K562 (cell line): ENCODE data around the gene LYST. TPM values are rescaled to one million over a fixed set of nuclear protein-coding genes. Genes with fewer than 3 reads are reported as not detected.

Experiments
- ATF7 ChIP-seq: fragments of 450-650 bp; IDR thresholded peaks from 2 replicates; pipeline ENCODE4 v1.7.1; 2014; ENCODE audit warnings: mild to moderate bottlenecking, moderate library complexity
- CHD1 ChIP-seq: fragments of 200-600 bp; sonication (generic); IDR thresholded peaks from one replicate; pipeline ENCODE4 v1.6.1; 2012; ENCODE audit warnings: mild to moderate bottlenecking, moderate library complexity, low read length, inconsistent platforms
- FOXK1 ChIP-seq: sonication (generic); formaldehyde crosslinking; IDR thresholded peaks from 2 replicates; pipeline ENCODE4 v1.8.0; 2022; ENCODE audit warnings: missing genetic modification reagents, mild to moderate bottlenecking, borderline replicate concordance
- GABPB1 ChIP-seq: sonication (generic); formaldehyde crosslinking; IDR thresholded peaks from 2 replicates; pipeline ENCODE4 v1.8.0; 2022; ENCODE audit warnings: mild to moderate bottlenecking, missing genetic modification reagents
- HIVEP1 ChIP-seq: fragments of 250-450 bp; sonication (Bioruptor Pico); IDR thresholded peaks from 2 replicates; pipeline ENCODE4 v1.4.0; 2020; ENCODE audit warnings: mild to moderate bottlenecking
- HMG20B ChIP-seq: fragments of 250-450 bp; sonication (Bioruptor Pico); IDR thresholded peaks from 2 replicates; pipeline ENCODE4 v1.5.0; 2021; ENCODE audit warnings: mild to moderate bottlenecking
- MTA3 ChIP-seq: fragments of 450-650 bp; formaldehyde crosslinking; IDR thresholded peaks from 2 replicates; pipeline ENCODE4 v1.6.1; 2017; ENCODE audit warnings: mild to moderate bottlenecking, borderline replicate concordance
- RFX7 ChIP-seq: fragments of 250-450 bp; sonication (Bioruptor Pico); IDR thresholded peaks from 2 replicates; pipeline ENCODE4 v1.5.1; 2021; ENCODE audit warnings: mild to moderate bottlenecking
- SMAD1 ChIP-seq: fragments of 150-350 bp; IDR thresholded peaks from 2 replicates; pipeline ENCODE4 v1.6.1; 2014; ENCODE audit warnings: low read length, low read depth; ENCODE audit not compliant: partially characterized antibody
- XRCC3 ChIP-seq: fragments of 450-650 bp; IDR thresholded peaks from 2 replicates; pipeline ENCODE4 v1.6.1; 2017; ENCODE audit warnings: mild to moderate bottlenecking, moderate library complexity
- ZZZ3 ChIP-seq: fragments of 450-650 bp; IDR thresholded peaks from 2 replicates; pipeline ENCODE4 v1.6.1; 2016; ENCODE audit warnings: antibody characterized with exemption, mild to moderate bottlenecking, moderate library complexity
- polyA plus RNA-seq, 8 experiments: library from polyadenylated mRNA; depleted of rRNA in 4 of 8; stranded (reverse) in 5 of 8; unstranded in 3 of 8; fragments of >200 nt; fragmentation: Nextera tagmentation in 2 of 8; fragmentation: Illumina TruSeq in 1 of 8; extraction: Ambion mirVana in 2 of 8; extraction: Trizol in 1 of 8; gene quantifications; 2 replicates each; pipeline versions ENCODE4 v1.2.1 to v1.2.3, GENCODE V29; 2011 to 2014; ENCODE audit warnings: inconsistent platforms in 1 of 8, missing spikeins in 1 of 8
- total RNA-seq, 7 experiments: library from RNA; depleted of rRNA in 6 of 7; stranded (reverse); fragments of >200 nt in 6 of 7; fragmentation: Illumina TruSeq in 2 of 7; extraction: Trizol in 2 of 7; gene quantifications; 2 replicates each; pipeline versions ENCODE4 v1.2.1 to v1.2.3, GENCODE V29; 2011 to 2021; ENCODE audit warnings: low replicate concordance in 1 of 7
- TF ChIP-seq, protein P1 (sequence below), 3 experiments: fragments of 200-800 bp in 1 of 3; fragments of 250-450 bp in 1 of 3; fragments of 450-650 bp in 1 of 3; sonication (Bioruptor Pico) in 1 of 3; sonication (Bioruptor generic) in 1 of 3; formaldehyde crosslinking in 1 of 3; IDR thresholded peaks; 2 replicates each; pipeline versions ENCODE4 v1.6.1 to v1.8.0; 2016 to 2022; ENCODE audit warnings: mild to moderate bottlenecking in 2 of 3, missing genetic modification characterization in 2 of 3, missing compliant biosample characterization in 1 of 3, moderate library complexity in 1 of 3
- TF ChIP-seq, protein P2 (sequence below): sonication (generic); formaldehyde crosslinking; IDR thresholded peaks from 2 replicates; pipeline ENCODE4 v1.8.1; 2023; ENCODE audit warnings: missing genetic modification reagents, mild to moderate bottlenecking, borderline replicate concordance
- TF ChIP-seq, protein P3 (sequence below): fragments of 250-450 bp; sonication (Bioruptor Pico); IDR thresholded peaks from 2 replicates; pipeline ENCODE4 v1.8.0; 2021; ENCODE audit warnings: moderate library complexity, mild to moderate bottlenecking, inconsistent platforms
- TF ChIP-seq, protein P4 (sequence below): fragments of 150-350 bp; IDR thresholded peaks from 2 replicates; pipeline ENCODE4 v1.6.1; 2014; ENCODE audit warnings: low read depth, mild to moderate bottlenecking, low read length, borderline replicate concordance

LYST gene
- total and polyA plus RNA-seq, 9 of the 15 experiments (the other 6 are each of a cell fraction or from before 2014, with no cell fraction given), result 0.73 to 2.4 (median 1.4) TPM

DNA sequence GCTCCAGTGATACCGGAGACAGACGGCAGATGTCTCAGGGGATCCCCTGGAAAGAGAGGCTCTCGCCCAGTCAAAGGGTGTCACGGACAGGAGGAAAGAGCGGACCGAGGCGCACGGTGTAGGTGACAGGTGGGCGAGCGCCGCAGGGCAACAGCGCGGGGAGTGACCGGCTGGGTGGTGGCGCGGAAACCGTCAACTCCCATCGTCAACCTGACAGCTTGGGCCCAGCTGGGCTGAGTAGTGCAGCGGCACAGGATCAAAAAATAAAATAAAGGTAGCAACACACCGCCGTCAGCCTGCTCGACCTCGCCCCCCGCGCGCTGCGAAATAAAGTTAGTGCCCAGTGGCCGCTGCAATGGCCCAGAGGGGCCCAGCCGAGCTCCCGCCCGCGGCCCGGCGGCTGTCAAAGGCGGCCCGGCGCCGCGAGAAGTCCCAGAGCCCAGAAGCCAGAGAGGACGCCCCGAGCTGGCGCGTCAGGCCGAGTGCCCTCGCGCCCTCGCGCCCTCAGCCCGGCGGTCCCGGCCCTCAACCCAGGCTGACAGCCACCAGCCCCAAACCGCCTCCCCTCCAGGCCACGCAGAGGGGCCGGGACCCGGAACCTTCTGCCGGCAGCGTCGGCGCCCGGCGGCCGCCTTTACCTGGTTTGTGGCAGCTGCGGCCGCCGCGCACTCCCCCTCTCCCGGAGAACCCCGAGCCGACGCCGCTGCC lies at the start of gene LYST (continued):
- TF ChIP-seq, protein P1, sequence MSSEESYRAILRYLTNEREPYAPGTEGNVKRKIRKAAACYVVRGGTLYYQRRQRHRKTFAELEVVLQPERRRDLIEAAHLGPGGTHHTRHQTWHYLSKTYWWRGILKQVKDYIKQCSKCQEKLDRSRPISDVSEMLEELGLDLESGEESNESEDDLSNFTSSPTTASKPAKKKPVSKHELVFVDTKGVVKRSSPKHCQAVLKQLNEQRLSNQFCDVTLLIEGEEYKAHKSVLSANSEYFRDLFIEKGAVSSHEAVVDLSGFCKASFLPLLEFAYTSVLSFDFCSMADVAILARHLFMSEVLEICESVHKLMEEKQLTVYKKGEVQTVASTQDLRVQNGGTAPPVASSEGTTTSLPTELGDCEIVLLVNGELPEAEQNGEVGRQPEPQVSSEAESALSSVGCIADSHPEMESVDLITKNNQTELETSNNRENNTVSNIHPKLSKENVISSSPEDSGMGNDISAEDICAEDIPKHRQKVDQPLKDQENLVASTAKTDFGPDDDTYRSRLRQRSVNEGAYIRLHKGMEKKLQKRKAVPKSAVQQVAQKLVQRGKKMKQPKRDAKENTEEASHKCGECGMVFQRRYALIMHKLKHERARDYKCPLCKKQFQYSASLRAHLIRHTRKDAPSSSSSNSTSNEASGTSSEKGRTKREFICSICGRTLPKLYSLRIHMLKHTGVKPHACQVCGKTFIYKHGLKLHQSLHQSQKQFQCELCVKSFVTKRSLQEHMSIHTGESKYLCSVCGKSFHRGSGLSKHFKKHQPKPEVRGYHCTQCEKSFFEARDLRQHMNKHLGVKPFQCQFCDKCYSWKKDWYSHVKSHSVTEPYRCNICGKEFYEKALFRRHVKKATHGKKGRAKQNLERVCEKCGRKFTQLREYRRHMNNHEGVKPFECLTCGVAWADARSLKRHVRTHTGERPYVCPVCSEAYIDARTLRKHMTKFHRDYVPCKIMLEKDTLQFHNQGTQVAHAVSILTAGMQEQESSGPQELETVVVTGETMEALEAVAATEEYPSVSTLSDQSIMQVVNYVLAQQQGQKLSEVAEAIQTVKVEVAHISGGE (CRISPR knock-in tag; IDR thresholded peaks at IDR 0.05), result peak in 1 of 3 experiments; percentile 82; a peak in 2 of 6 replicates
- TF ChIP-seq RFX7 (CRISPR knock-in tag) (no peak), GABPB1 (CRISPR knock-in tag) (0 out of 2 replicates have a peak, but pooled peaks have one; percentile 33), CHD1 (no peak), HMG20B (CRISPR knock-in tag) (no peak), ZZZ3 (no peak), FOXK1 (CRISPR knock-in tag) (peak; percentile 78; the same call in 1 of the 2 replicates), ATF7 (peak; percentile 13; the same call in 1 of the 2 replicates), MTA3 (no peak; the same call in 1 of the 2 replicates), HIVEP1 (no peak), XRCC3 (no peak), SMAD1 (no peak)
- TF ChIP-seq, protein P2, sequence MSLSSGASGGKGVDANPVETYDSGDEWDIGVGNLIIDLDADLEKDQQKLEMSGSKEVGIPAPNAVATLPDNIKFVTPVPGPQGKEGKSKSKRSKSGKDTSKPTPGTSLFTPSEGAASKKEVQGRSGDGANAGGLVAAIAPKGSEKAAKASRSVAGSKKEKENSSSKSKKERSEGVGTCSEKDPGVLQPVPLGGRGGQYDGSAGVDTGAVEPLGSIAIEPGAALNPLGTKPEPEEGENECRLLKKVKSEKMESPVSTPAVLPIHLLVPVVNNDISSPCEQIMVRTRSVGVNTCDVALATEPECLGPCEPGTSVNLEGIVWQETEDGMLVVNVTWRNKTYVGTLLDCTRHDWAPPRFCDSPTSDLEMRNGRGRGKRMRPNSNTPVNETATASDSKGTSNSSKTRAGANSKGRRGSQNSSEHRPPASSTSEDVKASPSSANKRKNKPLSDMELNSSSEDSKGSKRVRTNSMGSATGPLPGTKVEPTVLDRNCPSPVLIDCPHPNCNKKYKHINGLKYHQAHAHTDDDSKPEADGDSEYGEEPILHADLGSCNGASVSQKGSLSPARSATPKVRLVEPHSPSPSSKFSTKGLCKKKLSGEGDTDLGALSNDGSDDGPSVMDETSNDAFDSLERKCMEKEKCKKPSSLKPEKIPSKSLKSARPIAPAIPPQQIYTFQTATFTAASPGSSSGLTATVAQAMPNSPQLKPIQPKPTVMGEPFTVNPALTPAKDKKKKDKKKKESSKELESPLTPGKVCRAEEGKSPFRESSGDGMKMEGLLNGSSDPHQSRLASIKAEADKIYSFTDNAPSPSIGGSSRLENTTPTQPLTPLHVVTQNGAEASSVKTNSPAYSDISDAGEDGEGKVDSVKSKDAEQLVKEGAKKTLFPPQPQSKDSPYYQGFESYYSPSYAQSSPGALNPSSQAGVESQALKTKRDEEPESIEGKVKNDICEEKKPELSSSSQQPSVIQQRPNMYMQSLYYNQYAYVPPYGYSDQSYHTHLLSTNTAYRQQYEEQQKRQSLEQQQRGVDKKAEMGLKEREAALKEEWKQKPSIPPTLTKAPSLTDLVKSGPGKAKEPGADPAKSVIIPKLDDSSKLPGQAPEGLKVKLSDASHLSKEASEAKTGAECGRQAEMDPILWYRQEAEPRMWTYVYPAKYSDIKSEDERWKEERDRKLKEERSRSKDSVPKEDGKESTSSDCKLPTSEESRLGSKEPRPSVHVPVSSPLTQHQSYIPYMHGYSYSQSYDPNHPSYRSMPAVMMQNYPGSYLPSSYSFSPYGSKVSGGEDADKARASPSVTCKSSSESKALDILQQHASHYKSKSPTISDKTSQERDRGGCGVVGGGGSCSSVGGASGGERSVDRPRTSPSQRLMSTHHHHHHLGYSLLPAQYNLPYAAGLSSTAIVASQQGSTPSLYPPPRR (CRISPR knock-in tag), result no peak
- TF ChIP-seq, protein P3, sequence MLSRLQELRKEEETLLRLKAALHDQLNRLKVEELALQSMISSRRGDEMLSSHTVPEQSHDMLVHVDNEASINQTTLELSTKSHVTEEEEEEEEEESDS (CRISPR knock-in tag), result no peak
- TF ChIP-seq, protein P4, sequence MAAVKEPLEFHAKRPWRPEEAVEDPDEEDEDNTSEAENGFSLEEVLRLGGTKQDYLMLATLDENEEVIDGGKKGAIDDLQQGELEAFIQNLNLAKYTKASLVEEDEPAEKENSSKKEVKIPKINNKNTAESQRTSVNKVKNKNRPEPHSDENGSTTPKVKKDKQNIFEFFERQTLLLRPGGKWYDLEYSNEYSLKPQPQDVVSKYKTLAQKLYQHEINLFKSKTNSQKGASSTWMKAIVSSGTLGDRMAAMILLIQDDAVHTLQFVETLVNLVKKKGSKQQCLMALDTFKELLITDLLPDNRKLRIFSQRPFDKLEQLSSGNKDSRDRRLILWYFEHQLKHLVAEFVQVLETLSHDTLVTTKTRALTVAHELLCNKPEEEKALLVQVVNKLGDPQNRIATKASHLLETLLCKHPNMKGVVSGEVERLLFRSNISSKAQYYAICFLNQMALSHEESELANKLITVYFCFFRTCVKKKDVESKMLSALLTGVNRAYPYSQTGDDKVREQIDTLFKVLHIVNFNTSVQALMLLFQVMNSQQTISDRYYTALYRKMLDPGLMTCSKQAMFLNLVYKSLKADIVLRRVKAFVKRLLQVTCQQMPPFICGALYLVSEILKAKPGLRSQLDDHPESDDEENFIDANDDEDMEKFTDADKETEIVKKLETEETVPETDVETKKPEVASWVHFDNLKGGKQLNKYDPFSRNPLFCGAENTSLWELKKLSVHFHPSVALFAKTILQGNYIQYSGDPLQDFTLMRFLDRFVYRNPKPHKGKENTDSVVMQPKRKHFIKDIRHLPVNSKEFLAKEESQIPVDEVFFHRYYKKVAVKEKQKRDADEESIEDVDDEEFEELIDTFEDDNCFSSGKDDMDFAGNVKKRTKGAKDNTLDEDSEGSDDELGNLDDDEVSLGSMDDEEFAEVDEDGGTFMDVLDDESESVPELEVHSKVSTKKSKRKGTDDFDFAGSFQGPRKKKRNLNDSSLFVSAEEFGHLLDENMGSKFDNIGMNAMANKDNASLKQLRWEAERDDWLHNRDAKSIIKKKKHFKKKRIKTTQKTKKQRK, result no peak
